Adipocyte (in vitro differentiated cells): ENCODE results near the gene MACIR.

ENCODE experiments used
- DNase-seq: peaks from one replicate; pipeline ENCODE4 v3.0.0-alpha.2; 2015; ENCODE audit warnings: low read depth
- H3K27me3 ChIP-seq: replicated peaks from 2 replicates; pipeline ENCODE4 v1.7.0; 2013; ENCODE audit warnings: mild to moderate bottlenecking, low read length, moderate library complexity; ENCODE audit not compliant: control insufficient read depth, insufficient read depth
- H3K36me3 ChIP-seq: 2 replicates; pipeline ENCODE4 v1.7.0; 2013; ENCODE audit warnings: low read length, mild to moderate bottlenecking, moderate library complexity; ENCODE audit not compliant: control insufficient read depth, insufficient read depth, severe bottlenecking
- H3K4me1 ChIP-seq: 2 replicates; pipeline ENCODE4 v1.7.0; 2013; ENCODE audit warnings: mild to moderate bottlenecking, low read length, moderate library complexity; ENCODE audit not compliant: control insufficient read depth, insufficient read depth
- H3K4me3 ChIP-seq: 2 replicates; pipeline ENCODE4 v1.7.0; 2013; ENCODE audit warnings: mild to moderate bottlenecking, low read length, moderate library complexity
- H3K9ac ChIP-seq: 2 replicates; pipeline ENCODE4 v1.7.0; 2013; ENCODE audit warnings: mild to moderate bottlenecking, low read length, moderate library complexity
- H3K9me3 ChIP-seq: 2 replicates; pipeline ENCODE4 v1.7.0; 2013; ENCODE audit warnings: mild to moderate bottlenecking, low read length, moderate library complexity; ENCODE audit not compliant: control insufficient read depth

The MACIR gene

DNA sequence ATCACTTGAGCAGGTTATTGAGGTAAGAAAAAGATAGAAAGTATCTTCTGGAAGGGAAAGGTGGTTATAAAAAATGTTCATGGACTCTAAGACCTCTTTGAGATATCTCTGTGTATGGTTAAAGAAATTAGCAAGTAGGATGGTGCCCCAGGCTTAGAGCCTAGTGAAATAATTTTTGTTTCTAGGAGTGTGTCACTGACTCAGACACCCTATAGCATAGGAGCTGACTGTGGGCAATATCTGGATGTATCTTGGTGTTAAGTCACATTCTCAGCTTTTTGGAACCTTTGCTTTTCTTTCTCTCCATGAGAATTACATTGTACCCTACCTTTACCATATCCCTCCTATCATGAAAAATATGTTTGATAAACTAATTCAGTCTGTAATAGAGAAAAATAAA, 12.0 kb downstream of the MACIR start:
- Histone ChIP-seq H3K9ac (no peak overlapping the region), H3K4me3 (no peak overlapping the region), H3K4me1 (peaks cover 10% of the 10 kb centered on the region), H3K36me3 (peaks cover 8% of the 10 kb centered on the region), H3K9me3 (no peaks in the 10 kb centered on the region), H3K27me3 (no peaks in the 10 kb centered on the region)
- DNase-seq = no peak

GRCh38 chr5:103271570-103272289, 13.2 kb downstream of the MACIR start:
- Histone ChIP-seq H3K27me3 (no peaks in the 10 kb centered on the region), H3K9me3 (no peaks in the 10 kb centered on the region), H3K4me3 (no peak overlapping the region), H3K9ac (no peak overlapping the region), H3K36me3 (peaks cover 18% of the 10 kb centered on the region), H3K4me1 (peaks cover 10% of the 10 kb centered on the region)
- DNase-seq = peak; percentile 42

DNA sequence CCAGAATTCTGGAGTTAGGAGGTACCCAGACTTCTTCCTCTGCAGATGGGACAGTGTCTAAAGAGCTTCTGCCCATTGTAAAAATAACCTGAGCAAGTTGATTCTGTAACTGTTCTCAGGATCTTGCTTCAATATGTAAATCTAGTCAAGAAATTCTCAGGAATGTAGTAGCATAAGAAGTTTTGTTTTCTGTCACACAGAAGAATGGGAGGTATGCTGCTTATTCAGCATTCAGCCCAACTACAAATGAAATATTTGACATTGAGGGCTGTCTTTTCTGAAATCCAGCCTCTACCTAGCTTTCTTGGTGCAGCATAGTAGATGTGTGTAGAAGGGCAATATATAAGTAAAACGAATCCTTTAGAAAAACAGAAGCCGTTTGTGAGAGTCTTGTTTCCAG, 13.8 kb downstream of the MACIR start:
- Histone ChIP-seq H3K4me1 (peaks cover 10% of the 10 kb centered on the region), H3K9me3 (no peaks in the 10 kb centered on the region), H3K4me3 (no peak overlapping the region), H3K9ac (no peak overlapping the region), H3K36me3 (peaks cover 18% of the 10 kb centered on the region), H3K27me3 (no peaks in the 10 kb centered on the region)
- peak; percentile 40 for DNase-seq

- Histone ChIP-seq H3K4me3 (no peak overlapping the region), H3K9ac (no peak overlapping the region), H3K36me3 (peaks cover 15% of the 10 kb centered on the region), H3K9me3 (no peaks in the 10 kb centered on the region), H3K4me1 (peaks cover 10% of the 10 kb centered on the region), H3K27me3 (no peaks in the 10 kb centered on the region)
- no peak for DNase-seq
Measured at GRCh38 chr5:103273952-103274351, 15.4 kb downstream of the MACIR start.

- Histone ChIP-seq H3K9me3 (no peaks in the 10 kb centered on the region), H3K4me1 (peaks cover 10% of the 10 kb centered on the region), H3K27me3 (no peaks in the 10 kb centered on the region), H3K4me3 (no peak overlapping the region), H3K36me3 (peaks cover 13% of the 10 kb centered on the region), H3K9ac (no peak overlapping the region)
- no peak for DNase-seq
Measured at GRCh38 chr5:103275851-103276250, 17.3 kb downstream of the MACIR start.

DNA sequence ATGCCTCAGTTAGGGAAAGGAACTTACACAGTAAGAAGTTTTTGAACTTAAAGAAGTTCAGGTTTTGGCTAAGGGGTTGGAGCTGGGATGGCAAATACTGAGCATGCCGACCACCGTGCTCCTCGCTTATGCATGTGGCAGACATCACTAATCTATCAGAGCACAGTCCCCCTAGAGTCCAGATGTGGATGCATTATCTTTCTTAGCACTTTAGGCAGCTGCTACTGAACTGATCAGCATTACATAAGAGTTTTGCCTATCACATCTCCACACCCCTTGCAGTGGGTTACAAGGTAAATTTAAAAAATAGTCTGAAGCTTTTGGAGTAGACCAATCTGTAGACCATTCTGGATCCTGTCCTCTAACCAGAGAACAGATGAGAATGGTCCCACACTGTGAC, 22.4 kb downstream of the MACIR start:
- Histone ChIP-seq H3K4me1 (no peaks in the 10 kb centered on the region), H3K4me3 (no peak overlapping the region), H3K36me3 (peaks cover 11% of the 10 kb centered on the region), H3K9ac (no peak overlapping the region), H3K9me3 (no peaks in the 10 kb centered on the region), H3K27me3 (no peaks in the 10 kb centered on the region)
- no peak for DNase-seq

DNA sequence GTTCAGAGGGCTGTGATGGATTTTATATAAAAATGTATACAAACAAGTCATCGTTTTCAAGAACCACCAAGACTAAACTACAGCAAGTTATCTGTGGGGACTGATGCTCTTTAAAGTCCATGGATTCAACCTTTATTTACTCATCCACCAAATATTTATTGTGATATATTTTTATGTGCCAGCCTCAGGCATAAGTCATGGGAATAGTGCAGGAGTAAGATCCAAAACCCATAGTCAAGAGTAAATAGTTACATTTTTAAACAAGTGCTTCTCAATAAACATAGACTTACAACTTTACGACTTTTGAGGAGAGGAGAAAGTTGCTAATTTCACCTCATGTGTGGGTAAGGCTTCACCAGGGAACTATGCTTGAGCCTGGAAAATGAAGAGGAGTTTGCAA, 24.6 kb downstream of the MACIR start:
- Histone ChIP-seq H3K27me3 (no peaks in the 10 kb centered on the region), H3K4me3 (no peak overlapping the region), H3K4me1 (no peaks in the 10 kb centered on the region), H3K9ac (no peak overlapping the region), H3K9me3 (no peaks in the 10 kb centered on the region), H3K36me3 (peaks cover 2% of the 10 kb centered on the region)
- DNase-seq = no peak

DNA sequence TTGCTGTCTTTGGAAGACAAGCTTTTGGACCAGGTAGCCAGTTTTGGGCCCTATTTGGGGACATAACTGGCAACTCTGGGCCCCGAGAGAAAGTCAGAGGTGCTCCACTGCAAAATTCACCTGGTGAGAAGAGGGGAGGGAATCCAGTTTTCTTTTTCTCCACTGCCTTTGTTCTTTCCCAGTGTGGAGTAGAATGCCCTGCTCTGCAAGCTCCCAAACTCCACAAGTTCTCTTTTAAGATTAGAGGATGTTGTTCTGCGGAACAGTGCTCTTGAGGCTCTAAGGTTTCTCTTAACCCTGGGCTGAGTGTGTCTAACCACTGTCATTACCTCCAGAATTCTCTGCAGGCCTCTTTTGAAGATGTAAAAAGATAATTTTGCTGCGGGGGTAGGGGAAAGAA, 25.3 kb downstream of the MACIR start:
- no peaks in the 10 kb centered on the region for H3K9me3 ChIP-seq
- no peak overlapping the region for H3K4me3 ChIP-seq
- DNase-seq = no peak
- H3K4me1 ChIP-seq = no peaks in the 10 kb centered on the region
- H3K9ac ChIP-seq = no peak overlapping the region
- H3K36me3 ChIP-seq = no peaks in the 10 kb centered on the region
- no peaks in the 10 kb centered on the region for H3K27me3 ChIP-seq

DNA sequence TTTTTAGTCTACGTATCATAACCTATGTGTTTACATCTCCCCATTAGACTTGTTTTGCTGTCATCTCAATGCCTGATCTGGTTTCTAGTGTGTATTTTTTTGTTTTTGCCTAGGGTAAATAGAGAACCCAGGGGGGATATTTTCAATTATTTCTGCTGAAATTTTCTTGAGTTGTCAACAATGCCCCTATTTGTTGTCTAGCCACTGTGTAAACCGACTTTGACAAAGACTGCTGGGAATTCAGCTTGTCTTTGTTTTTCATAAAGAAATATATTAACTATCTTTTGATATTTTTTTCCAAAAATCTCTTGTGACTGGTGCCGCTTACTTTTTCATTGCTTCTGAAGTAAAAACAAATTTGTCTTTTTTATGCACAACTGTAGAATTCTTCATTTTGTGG, 28.1 kb downstream of the MACIR start:
- Histone ChIP-seq H3K4me1 (no peaks in the 10 kb centered on the region), H3K9me3 (no peaks in the 10 kb centered on the region)
- DNase-seq = no peak

GRCh38 chr5:103289024-103289423, 30.5 kb downstream of the MACIR start:
- H3K9ac ChIP-seq = no peak overlapping the region
- no peaks in the 10 kb centered on the region for H3K4me1 ChIP-seq
- no peaks in the 10 kb centered on the region for H3K36me3 ChIP-seq
- no peak overlapping the region for H3K4me3 ChIP-seq
- no peaks in the 10 kb centered on the region for H3K27me3 ChIP-seq
- no peak for DNase-seq
- H3K9me3 ChIP-seq = no peaks in the 10 kb centered on the region

More for the DNA sequence above, 28.1 kb downstream of the MACIR start:
- Histone ChIP-seq H3K4me3 (no peak overlapping the region), H3K36me3 (no peaks in the 10 kb centered on the region), H3K27me3 (no peaks in the 10 kb centered on the region), H3K9ac (no peak overlapping the region)

GRCh38 chr5:103290846-103291245, 32.3 kb downstream of the MACIR start:
- Histone ChIP-seq H3K9me3 (no peaks in the 10 kb centered on the region), H3K4me1 (no peaks in the 10 kb centered on the region), H3K36me3 (no peaks in the 10 kb centered on the region), H3K9ac (no peak overlapping the region), H3K27me3 (no peaks in the 10 kb centered on the region), H3K4me3 (no peak overlapping the region)
- DNase-seq = no peak

DNA sequence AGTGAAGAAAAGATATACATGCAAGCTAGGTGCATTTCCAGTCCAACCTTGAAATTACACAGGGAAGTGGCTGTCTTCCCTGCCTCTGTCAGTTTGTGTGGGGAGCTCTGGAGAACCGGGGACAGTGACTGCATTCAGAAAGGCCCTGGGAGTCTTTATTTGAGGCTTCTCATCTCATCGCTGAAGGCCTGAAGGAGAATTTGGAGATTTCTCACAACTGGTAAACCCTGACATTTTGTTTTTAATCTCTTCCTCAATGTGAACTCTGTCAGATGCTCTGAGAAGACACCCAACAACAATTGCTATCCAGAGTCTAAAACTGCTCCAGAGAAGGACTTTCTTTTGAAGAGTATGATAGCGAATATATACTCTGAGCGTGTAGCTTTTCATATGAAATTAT, 33.0 kb downstream of the MACIR start:
- no peak overlapping the region for H3K4me3 ChIP-seq
- H3K36me3 ChIP-seq = no peaks in the 10 kb centered on the region
- H3K9ac ChIP-seq = no peak overlapping the region
- H3K27me3 ChIP-seq = no peaks in the 10 kb centered on the region
- no peaks in the 10 kb centered on the region for H3K4me1 ChIP-seq
- no peaks in the 10 kb centered on the region for H3K9me3 ChIP-seq
- DNase-seq = no peak
